ENCODE results near the gene NCK2. TPM values are rescaled to one million over a fixed set of nuclear protein-coding genes. Genes with fewer than 3 reads are reported as not detected.

Gene NCK2
- total and polyA plus RNA-seq, 9 of the 15 experiments (the other 6 are each of a cell fraction or from before 2014, with no cell fraction given) = 0.90 to 27.9 (median 15.9) TPM

DNA sequence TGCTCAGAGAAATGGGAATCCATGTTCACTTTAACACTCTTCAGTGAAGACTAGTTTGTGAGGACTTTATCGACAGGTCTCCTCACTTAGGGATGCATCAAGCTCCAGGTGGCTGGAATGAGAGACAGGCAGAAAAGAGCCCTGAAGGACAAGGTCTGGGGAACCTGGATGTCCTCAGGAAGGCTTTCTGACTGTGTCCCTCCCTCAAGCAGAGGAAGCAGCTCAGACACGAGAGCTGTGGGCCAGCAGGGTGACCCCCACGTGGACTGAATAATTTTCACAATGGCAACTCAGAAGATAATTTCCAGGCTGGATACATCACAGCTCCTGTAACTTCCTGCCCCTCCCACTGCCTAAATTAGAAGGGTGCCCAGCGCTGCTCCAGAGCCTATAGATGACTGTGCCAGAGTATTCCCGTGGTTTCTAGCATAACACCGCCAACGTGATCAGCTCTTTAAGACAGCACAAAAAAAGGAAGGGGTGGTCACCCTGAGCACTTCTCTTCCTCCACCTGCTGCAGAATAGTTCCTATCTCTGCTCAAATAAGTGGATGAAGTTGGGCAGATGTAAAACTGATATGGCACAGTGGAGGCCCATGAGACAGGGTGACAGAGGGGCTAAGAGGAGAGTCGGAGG, 25.7 kb upstream of the NCK2 start:
- H3K4me3 ChIP-seq = no peak overlapping the region

More for the DNA sequence above, 25.7 kb upstream of the NCK2 start:
- BruUV-seq (replicated peaks) = no TSS peak
- Histone ChIP-seq H3K4me1 (replicated peaks in 1 of 2; ENCODE audit: control insufficient read depth in 2 of 2, insufficient read depth in 2 of 2, low read length in 2 of 2) (peaks cover 5 to 7% of the 10 kb centered on the region in 2 experiments; a peak in 4 of 5 replicates), H2AFZ (ENCODE audit: low read depth, low read length) (no peak overlapping the region), H3K36me3 (ENCODE audit: control insufficient read depth, insufficient read depth, low read length) (no peaks in the 10 kb centered on the region), H3K27ac (ENCODE audit: extremely low read depth, low read depth, low read length) (no peak overlapping the region), H3K9ac (ENCODE audit: insufficient read depth in 1 of 2, low read depth in 2 of 2, low read length in 2 of 2) (no peak overlapping the region), H3K9me3 (replicated peaks; ENCODE audit: control insufficient read depth, insufficient read depth, low read depth, low read length) (no peaks in the 10 kb centered on the region), H3K27me3 (ENCODE audit: control insufficient read depth in 2 of 2, insufficient read depth in 2 of 2, low read length in 2 of 2) (no peaks in the 10 kb centered on the region), H3K9me1 (ENCODE audit: control insufficient read depth, insufficient read depth, low read length) (no peaks in the 10 kb centered on the region), H4K20me1 (replicated peaks; ENCODE audit: control insufficient read depth, insufficient read depth, low read length) (no peaks in the 10 kb centered on the region), H3K79me2 (ENCODE audit: control insufficient read depth, insufficient read depth, low read length) (no peaks in the 10 kb centered on the region), H3K4me2 (ENCODE audit: insufficient read depth, low read length) (no peak overlapping the region)
- DNase-seq (ENCODE audit: extremely low read depth in 1 of 4, low spot score in 3 of 4) = no peak
- intact Hi-C loops (cut with micrococcal nuclease) = no loop called here
- ChIA-PET POLR2A (interaction anchor here (0.6 to 2.1 kb wide), 4 partner anchors 9 to 111 kb away, joined by 3 to 8 read pairs (median 4); no protein-coding TSS in a partner anchor), CTCF (ENCODE audit: low intra/inter-chr PET ratio) (interaction anchor here (0.6 kb wide), 1 partner anchor 832 kb away, joined by 3 read pairs; no protein-coding TSS in a partner anchor)
- WGBS (ENCODE audit: insufficient coverage, low coverage, missing lambda C conversion rate) = 17% methylated on average over 8 of the region's 8 CpGs
- ATAC-seq = no peak
- TF ChIP-seq, protein P1, sequence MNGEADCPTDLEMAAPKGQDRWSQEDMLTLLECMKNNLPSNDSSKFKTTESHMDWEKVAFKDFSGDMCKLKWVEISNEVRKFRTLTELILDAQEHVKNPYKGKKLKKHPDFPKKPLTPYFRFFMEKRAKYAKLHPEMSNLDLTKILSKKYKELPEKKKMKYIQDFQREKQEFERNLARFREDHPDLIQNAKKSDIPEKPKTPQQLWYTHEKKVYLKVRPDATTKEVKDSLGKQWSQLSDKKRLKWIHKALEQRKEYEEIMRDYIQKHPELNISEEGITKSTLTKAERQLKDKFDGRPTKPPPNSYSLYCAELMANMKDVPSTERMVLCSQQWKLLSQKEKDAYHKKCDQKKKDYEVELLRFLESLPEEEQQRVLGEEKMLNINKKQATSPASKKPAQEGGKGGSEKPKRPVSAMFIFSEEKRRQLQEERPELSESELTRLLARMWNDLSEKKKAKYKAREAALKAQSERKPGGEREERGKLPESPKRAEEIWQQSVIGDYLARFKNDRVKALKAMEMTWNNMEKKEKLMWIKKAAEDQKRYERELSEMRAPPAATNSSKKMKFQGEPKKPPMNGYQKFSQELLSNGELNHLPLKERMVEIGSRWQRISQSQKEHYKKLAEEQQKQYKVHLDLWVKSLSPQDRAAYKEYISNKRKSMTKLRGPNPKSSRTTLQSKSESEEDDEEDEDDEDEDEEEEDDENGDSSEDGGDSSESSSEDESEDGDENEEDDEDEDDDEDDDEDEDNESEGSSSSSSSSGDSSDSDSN (IDR thresholded peaks at IDR 0.05; ENCODE audit: borderline replicate concordance in 1 of 2, low read depth in 2 of 2, low read length in 2 of 2) = no peak
- TF ChIP-seq GABPA (tag; conservative IDR thresholded peaks at IDR 0.05; ENCODE audit: low read depth) = 0 out of 2 replicates have a peak, but pooled peaks have one; percentile 18
- in situ Hi-C loops (cut with MboI) = no loop called here
- no peak for FAIRE-seq

All from K562 (cell line).